Measurements from ENCODE around the gene KCNQ5.

DNA sequence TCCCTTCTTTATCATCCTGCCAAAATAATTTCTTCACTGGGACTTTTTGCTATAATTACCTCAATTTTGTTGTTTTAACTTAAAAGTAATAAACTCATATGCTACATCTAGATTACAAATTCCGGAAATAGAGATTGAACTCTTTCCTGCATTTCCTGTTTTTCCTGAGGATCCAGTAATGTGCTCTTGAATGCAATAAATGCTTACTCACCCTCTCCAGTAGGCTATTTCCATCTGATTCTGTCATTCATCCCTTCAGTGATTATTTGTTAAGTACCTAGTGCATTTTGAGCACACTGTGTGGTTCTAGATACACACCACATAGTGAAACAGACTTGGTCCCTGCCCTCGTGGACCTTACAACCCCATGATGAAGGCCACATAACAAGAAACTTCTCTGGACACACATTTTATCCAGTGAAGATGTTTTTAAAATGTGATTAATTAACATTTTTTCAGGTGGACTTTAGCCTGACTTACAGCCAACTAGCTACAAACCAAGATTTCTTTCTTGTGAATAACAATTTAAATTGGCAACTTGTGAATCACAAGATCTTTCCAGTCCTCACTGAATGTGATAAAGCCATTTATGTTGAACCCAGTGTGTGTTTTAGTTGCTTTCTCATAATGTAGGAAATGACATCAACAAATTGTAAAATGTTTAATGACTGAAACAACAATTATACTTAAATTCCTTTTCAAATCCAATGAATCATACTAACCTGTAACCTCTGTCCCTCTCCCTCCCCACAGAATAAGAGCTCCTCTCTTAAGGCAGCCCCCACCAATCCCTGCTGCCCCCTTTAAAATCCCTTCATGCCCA is 331.2 kb downstream of the KCNQ5 start:
- TF ChIP-seq TAF7 (optimal IDR thresholded peaks at IDR 0.05; ENCODE audit: borderline replicate concordance, low read depth, low read length), result no peak
- TF ChIP-seq CTCF (IDR thresholded peaks at IDR 0.05; ENCODE audit: control extremely low read depth in 1 of 3, insufficient read depth in 1 of 3, low read depth in 1 of 3, low read length in 3 of 3), result no peak
- TF ChIP-seq POLR2A (IDR thresholded peaks at IDR 0.05; ENCODE audit: control extremely low read depth in 1 of 2, low read depth in 2 of 2, low read length in 2 of 2), result no peak
- no peak for TF ChIP-seq EZH2 (IDR thresholded peaks at IDR 0.05; ENCODE audit: low read depth, low read length, severe bottlenecking)

Measured in H1 (cell line).